ENCODE measurements around the gene PCDHGA1. TPM values are rescaled to one million over a fixed set of nuclear protein-coding genes. Genes with fewer than 3 reads are reported as not detected.

PCDHGA1 gene
- total RNA-seq, 1 experiment from 2014 or later = 0.63 TPM

DNA sequence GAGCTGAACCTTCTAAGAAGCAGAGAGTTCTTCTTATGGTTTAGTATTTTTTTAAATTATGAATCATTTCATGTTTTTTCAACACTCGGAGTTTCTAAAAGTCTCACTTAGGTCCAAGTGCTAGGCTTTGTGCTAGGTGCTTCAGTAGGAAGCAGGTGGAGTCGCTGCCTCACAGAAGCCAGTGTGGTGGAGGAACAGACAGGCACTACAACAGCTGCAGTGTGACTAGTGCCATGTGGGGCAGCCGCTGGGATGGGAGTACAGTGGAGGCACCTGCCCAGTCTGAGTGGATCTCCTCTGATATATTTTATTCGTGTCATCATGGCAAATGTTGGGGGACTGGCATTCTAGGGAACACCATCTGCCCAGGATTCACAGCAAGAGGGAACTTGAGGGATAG is 173.9 kb downstream of the PCDHGA1 start:
- Histone ChIP-seq H3K27me3 (ENCODE audit: insufficient read depth, low read length) (no peaks in the 10 kb centered on the region), H2AFZ (ENCODE audit: low read length) (no peak overlapping the region), H4K20me1 (ENCODE audit: control insufficient read depth, insufficient read depth, insufficient read length) (no peaks in the 10 kb centered on the region), H2BK12ac (ENCODE audit: insufficient read length, low read depth, low read length) (no peak overlapping the region), H4K5ac (ENCODE audit: insufficient read length, low read depth, low read length) (no peak overlapping the region), H3K4ac (ENCODE audit: low read depth, low read length) (no peak overlapping the region), H3K79me2 (ENCODE audit: insufficient read depth, low read length) (no peaks in the 10 kb centered on the region), H3K79me1 (ENCODE audit: insufficient read depth, low read depth, low read length, poor library complexity, severe bottlenecking) (no peaks in the 10 kb centered on the region), H2BK5ac (ENCODE audit: insufficient read length, low read length) (no peak overlapping the region), H3K14ac (ENCODE audit: insufficient read depth, low read length) (no peak overlapping the region), H4K8ac (replicated peaks; ENCODE audit: insufficient read length, low read depth, low read length) (no peak overlapping the region), H3K27ac (ENCODE audit: insufficient read length, low read depth, low read length) (no peak overlapping the region), H3K9me3 (ENCODE audit: control insufficient read depth, low read depth, low read length) (no peaks in the 10 kb centered on the region), H2BK120ac (ENCODE audit: low read depth, low read length, poor library complexity, severe bottlenecking) (no peak overlapping the region), H2BK15ac (ENCODE audit: low read depth, low read length) (no peak overlapping the region), H3K18ac (ENCODE audit: insufficient read length, low read depth, low read length) (no peak overlapping the region), H3T11ph (ENCODE audit: low read length) (no peak overlapping the region), H3K4me1 (ENCODE audit: insufficient read depth, low read length) (peaks cover 4% of the 10 kb centered on the region; the same call in 1 of the 2 replicates), H3K23ac (ENCODE audit: insufficient read length, low read depth, low read length) (no peak overlapping the region), H4K91ac (ENCODE audit: insufficient read length, low read depth, low read length) (no peak overlapping the region), H3K4me2 (ENCODE audit: insufficient read depth, insufficient read length, low read length) (no peak overlapping the region), H3K56ac (ENCODE audit: insufficient read length, low read depth, low read length) (no peak overlapping the region), H3K9ac (ENCODE audit: extremely low read depth, insufficient read length, low read length) (no peak overlapping the region), H2AK5ac (ENCODE audit: insufficient read length, low read length) (no peak overlapping the region), H3K23me2 (ENCODE audit: insufficient read length, low read depth, low read length, poor library complexity, severe bottlenecking) (no peaks in the 10 kb centered on the region), H2BK20ac (ENCODE audit: low read depth, low read length, poor library complexity, severe bottlenecking) (no peak overlapping the region)
- Mint-ChIP-seq H3K4me3 (no peak overlapping the region), H3K36me3 (ENCODE audit: insufficient read depth in 1 of 3, low read depth in 3 of 3) (peaks cover 0 to 10% (median 0%) of the 10 kb centered on the region in 3 experiments; a peak in 3 of 7 replicates), H3K27ac (no peak overlapping the region; a peak in 1 of 7 replicates), H3K9me3 (no peaks in the 10 kb centered on the region), H3K4me1 (peaks cover 23 to 25% of the 10 kb centered on the region in 2 experiments), H3K27me3 (ENCODE audit: low read depth) (no peaks in the 10 kb centered on the region)
- no peak for DNase-seq
- whole genome bisulfite sequencing (ENCODE audit: extremely low coverage, insufficient read length, low lambda C conversion rate) = no CpG with 5 or more reads among the region's 4 CpGs
- TF ChIP-seq, protein P1, sequence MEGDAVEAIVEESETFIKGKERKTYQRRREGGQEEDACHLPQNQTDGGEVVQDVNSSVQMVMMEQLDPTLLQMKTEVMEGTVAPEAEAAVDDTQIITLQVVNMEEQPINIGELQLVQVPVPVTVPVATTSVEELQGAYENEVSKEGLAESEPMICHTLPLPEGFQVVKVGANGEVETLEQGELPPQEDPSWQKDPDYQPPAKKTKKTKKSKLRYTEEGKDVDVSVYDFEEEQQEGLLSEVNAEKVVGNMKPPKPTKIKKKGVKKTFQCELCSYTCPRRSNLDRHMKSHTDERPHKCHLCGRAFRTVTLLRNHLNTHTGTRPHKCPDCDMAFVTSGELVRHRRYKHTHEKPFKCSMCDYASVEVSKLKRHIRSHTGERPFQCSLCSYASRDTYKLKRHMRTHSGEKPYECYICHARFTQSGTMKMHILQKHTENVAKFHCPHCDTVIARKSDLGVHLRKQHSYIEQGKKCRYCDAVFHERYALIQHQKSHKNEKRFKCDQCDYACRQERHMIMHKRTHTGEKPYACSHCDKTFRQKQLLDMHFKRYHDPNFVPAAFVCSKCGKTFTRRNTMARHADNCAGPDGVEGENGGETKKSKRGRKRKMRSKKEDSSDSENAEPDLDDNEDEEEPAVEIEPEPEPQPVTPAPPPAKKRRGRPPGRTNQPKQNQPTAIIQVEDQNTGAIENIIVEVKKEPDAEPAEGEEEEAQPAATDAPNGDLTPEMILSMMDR (conservative IDR thresholded peaks at IDR 0.05) = no peak
